Epithelial cell of proximal tubule (primary cell): ENCODE measurements around the gene TMEM86B. TPM values are rescaled to one million over a fixed set of nuclear protein-coding genes. Genes with fewer than 3 reads are reported as not detected.

Source experiments
- DNase-seq: peaks from one replicate; pipeline ENCODE4 v3.0.0-alpha.2; 2011; ENCODE audit warnings: low read depth
- H3K4me3 ChIP-seq: 2 replicates; pipeline ENCODE4 v1.5.1; 2011; ENCODE audit warnings: low read depth, mild to moderate bottlenecking, low read length
- CTCF ChIP-seq: conservative IDR thresholded peaks from 2 replicates; pipeline ENCODE4 v1.5.1; 2012; ENCODE audit warnings: low read depth, mild to moderate bottlenecking, low read length
- total RNA-seq: library from RNA; depleted of rRNA; stranded (reverse); fragments of >200 nt; gene quantifications from 2 replicates; pipeline ENCODE4 v1.2.3, GENCODE V29; 2015

Gene TMEM86B
- total RNA-seq, 1 donor from 2014 or later, result 2.6 TPM

GRCh38 chr19:55257461-55258420, 29.2 kb upstream of the TMEM86B start:
- DNase-seq, result no peak
- peak overlapping the region; percentile 87 for H3K4me3 ChIP-seq
- TF ChIP-seq CTCF, result no peak

GRCh38 chr19:55256562-55257460, 28.2 kb upstream of the TMEM86B start:
- H3K4me3 ChIP-seq, result peak overlapping the region; percentile 87
- no peak for TF ChIP-seq CTCF
- DNase-seq, result no peak

DNA sequence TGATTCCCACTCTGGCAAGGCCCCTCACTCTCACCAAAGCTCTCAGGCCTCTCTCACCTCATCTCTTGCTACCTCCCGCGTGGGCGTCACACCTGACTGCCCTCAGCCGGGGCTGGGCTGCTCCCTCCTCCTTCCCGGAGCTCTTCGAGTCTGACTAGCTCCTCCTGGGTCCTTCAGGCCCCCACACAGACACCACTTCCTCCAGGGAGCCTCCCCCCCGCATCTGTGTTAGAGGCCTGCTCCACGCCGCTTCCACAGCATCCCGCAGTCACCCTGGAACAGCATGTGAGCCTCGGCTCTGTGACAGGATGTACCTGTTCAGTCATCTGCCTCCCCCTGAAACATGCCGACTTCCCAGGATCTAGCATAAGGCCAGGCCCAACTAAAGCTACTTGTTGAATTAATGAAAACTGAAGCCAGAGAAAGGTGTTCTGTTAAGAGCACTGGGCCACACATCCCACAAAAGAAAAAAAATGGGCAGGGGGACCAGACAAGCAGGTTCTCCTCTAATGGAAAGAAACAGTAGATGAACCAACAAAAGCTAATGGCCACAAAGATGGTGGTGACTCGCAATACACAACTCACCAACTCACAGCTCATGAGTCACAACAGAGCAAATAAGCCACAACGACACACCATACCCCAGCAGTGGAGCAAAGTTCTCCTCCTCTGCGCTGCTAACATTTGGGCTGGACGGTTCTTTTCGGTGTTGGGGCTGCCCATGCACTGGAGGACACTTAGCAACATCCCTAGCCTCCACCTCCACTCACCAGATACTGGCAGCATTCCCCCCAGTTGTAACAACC, 27.3 kb upstream of the TMEM86B start:
- no peak for DNase-seq
- peak overlapping the region; percentile 87 for H3K4me3 ChIP-seq
- TF ChIP-seq CTCF, result no peak

DNA sequence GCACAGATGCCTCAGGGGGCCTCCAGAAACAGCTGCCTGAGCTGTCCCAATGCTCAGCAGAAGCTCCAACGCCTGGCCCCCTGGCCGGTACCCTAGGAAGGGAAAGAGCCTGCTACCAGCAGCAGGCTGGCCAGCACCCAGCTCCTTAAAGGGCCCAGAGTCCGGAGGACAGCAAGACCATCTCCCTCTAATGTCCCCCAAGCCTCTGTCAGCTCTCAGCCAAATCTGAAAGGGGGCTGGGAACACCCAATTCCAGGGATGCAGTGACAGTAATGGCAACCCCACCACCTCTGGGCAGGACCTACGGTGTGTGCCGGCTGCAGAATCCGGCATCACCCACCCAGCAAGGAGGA, 26.0 kb upstream of the TMEM86B start:
- TF ChIP-seq CTCF, result no peak
- no peak for DNase-seq
- no peak overlapping the region for H3K4me3 ChIP-seq

DNA sequence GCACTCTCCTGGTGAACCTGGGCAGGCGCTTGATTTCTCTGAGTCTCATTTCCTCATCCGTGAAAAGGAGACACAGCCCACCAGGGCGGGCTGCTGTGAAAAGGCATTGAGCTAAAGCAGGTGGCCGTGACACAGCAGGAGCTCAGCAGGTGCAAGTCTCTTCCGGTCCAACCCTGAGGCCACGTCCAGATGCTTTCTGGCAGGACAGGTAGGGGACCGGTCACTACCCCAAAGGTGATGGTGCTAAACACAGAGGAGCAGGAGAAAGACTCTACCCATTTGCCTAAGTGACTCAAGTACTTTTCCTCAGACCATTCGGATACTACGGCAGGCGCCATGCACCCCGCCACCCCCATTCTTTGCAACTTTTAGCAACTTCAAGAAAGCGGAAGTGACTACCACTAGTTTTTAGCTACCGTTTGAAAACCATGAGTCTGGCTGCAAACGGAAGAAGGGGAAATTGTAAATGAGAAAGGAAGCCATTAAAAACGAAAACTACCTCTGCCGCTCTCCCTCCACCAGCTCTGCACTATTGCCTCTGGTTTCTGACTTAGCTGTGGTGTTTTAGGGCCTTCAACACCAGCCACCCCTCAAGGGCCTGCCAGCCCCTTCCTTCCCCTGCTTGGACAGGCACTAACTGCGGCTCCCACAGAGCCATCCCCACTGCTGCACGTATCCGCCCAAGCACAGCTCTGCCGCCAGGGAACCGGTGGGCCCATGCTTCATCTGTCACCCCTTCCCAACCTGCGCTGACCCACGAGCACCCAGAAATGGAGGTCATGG, 25.5 kb upstream of the TMEM86B start:
- H3K4me3 ChIP-seq, result no peak overlapping the region
- TF ChIP-seq CTCF, result no peak
- DNase-seq, result no peak
